Breast epithelium (tissue), 3 donors: ENCODE results near the gene DNM3.

ENCODE experiments used
- POLR2A ChIP-seq: fragments of 450-650 bp; IDR thresholded peaks from one replicate; pipeline ENCODE4 v1.6.1; 2016; ENCODE audit warnings: antibody characterized with exemption, mild to moderate bottlenecking, moderate library complexity
- POLR2AphosphoS5 ChIP-seq, 3 donors: sonication (generic); formaldehyde crosslinking; IDR thresholded peaks; one replicate each; pipeline ENCODE4 v1.6.1; 2017; ENCODE audit warnings: antibody characterized with exemption in 3 of 3
- TF ChIP-seq, protein P1 (sequence below), 3 donors: fragments of 450-650 bp; IDR thresholded peaks; one replicate each; pipeline ENCODE4 v1.5.1; 2016 to 2017; ENCODE audit warnings: antibody characterized with exemption in 3 of 3, mild to moderate bottlenecking in 3 of 3, moderate library complexity in 3 of 3

GRCh38 chr1:172398970-172399755 is 557.9 kb downstream of the DNM3 start:
- TF ChIP-seq POLR2A = no peak
- TF ChIP-seq, protein P1, sequence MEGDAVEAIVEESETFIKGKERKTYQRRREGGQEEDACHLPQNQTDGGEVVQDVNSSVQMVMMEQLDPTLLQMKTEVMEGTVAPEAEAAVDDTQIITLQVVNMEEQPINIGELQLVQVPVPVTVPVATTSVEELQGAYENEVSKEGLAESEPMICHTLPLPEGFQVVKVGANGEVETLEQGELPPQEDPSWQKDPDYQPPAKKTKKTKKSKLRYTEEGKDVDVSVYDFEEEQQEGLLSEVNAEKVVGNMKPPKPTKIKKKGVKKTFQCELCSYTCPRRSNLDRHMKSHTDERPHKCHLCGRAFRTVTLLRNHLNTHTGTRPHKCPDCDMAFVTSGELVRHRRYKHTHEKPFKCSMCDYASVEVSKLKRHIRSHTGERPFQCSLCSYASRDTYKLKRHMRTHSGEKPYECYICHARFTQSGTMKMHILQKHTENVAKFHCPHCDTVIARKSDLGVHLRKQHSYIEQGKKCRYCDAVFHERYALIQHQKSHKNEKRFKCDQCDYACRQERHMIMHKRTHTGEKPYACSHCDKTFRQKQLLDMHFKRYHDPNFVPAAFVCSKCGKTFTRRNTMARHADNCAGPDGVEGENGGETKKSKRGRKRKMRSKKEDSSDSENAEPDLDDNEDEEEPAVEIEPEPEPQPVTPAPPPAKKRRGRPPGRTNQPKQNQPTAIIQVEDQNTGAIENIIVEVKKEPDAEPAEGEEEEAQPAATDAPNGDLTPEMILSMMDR (IDR thresholded peaks at IDR 0.05) = peak; percentile 25 to 59 (median 57)
- TF ChIP-seq POLR2AphosphoS5 (IDR thresholded peaks at IDR 0.05) = peak in 2 of 3 donors; percentile 61 to 80
